HuH-7.5 (cell line): ENCODE results near the gene BPIFB2.
"Not testable (repeated sequence)": the region's sequence is repeated elsewhere in the genome, so short reads cannot be mapped to it uniquely, and the experiment has no call there.

Experiments
- DNase-seq: peaks from one replicate; pipeline ENCODE4 v3.0.0; 2011; ENCODE audit warnings: low spot score

The BPIFB2 gene, protein sequence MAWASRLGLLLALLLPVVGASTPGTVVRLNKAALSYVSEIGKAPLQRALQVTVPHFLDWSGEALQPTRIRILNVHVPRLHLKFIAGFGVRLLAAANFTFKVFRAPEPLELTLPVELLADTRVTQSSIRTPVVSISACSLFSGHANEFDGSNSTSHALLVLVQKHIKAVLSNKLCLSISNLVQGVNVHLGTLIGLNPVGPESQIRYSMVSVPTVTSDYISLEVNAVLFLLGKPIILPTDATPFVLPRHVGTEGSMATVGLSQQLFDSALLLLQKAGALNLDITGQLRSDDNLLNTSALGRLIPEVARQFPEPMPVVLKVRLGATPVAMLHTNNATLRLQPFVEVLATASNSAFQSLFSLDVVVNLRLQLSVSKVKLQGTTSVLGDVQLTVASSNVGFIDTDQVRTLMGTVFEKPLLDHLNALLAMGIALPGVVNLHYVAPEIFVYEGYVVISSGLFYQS

GRCh38 chr20:33007376-33008335, at the start of gene BPIFB2:
TSS of gene BPIFB2 (plus strand) at chr20:33007704. CDS start at chr20:33008575, 871 bp downstream.
- no peak for DNase-seq

DNA sequence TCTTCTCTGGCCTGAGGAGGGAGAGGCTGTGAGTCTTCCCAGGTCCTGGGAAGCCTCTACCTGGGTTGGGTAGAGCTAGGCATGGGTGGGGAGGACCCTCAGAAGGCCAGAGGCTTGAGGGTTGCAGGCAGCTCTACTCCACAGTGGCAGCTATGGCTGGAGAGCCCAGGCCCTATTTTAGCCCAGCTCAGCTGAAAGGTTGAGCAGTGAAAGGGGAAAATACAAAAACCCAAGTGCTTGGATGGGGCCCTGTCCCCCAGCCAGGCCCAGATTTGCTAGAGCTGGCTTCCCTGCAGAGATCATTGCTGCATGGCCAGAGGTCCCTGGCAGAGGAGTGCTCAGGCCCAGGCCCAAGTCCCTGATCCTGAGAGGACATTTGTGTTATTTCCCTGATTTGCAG, 48.9 kb upstream of the BPIFB2 start:
- no peak for DNase-seq

DNA sequence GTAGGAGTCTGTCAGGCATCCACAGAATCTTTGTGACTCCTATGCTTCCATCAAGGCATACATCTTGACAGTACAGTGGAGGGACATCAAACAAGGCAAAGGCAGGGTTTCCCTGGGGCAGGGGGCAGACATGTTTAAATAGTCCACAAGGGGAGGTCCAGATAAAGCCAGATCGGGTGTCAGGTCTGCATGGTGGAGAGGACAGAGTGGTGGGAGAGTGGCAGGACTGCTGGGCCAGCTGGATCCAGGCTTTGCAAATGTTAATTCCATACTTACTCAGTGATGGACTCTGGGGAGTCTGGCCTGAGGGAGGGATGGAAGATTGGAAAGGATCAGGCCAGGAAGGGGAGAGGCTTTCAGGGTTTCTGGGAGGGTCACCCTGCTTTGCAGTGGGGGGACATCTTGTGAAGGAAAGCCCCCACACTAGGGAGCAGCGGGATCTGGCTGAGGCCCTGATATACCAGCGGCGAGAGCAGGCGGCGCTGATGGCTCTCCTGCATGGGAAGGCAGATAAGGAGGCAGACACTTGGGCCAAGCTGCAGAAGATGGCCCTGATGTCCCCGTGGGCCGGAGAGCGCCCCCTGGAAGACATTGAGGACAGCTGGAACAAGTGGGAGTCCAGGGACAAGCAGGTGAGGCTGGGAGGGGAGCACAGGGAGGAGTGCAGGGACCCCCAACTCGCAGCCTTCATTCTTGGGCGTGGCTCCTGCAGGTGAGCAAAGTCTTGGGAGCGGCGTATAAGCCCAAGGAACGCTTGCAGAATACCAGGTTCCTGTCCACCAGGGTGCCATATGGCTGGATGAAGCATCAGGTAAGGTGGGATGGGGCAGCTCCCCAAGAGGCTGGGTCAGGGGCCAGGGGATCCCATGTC, 47.9 kb upstream of the BPIFB2 start:
- no peak for DNase-seq

- no peak for DNase-seq
Observed at GRCh38 chr20:32960222-32960518, 47.3 kb upstream of the BPIFB2 start.

DNA sequence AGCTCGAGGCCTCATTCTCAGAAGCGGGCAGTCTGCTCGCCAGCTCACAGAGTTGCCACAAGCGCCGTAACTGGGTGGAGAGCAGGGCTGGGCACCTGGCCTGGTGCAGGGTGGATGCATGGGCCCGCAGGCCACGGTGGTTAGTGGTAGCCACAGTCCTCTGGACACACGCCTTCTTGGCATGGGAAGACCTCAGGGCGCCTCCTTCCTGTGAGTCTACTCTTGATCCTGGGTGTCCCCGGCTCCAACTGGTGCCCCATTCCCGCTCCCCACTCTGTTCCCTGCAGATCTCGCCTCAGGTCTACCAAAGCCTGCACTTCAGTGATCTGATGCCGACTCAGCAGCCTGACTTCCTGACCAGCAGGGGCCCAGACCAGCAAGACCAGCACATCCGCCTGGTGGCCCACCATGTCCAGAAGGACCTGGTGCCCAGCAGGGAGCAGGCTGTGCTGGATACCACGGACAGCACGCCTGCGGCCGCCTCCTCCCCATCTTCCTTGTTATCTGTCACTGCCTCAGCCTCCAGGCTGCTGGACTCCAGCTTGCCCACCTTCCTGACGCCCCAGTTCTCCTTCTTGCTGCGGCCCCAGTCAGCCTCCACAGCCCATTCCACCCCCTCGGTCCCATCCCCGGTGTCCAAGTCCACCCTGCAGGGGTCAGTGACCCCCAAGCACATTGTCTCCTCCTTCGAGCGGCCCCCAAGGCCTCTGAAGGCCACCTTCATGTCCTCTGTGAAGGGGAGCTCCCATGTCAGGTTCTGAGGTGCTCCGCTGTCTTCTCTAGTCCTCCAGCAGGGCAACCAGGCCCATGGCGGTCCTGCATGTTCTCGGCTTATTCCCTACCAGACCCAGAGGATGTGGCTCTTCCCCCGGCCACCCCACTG, 46.4 kb upstream of the BPIFB2 start:
- no peak for DNase-seq

DNA sequence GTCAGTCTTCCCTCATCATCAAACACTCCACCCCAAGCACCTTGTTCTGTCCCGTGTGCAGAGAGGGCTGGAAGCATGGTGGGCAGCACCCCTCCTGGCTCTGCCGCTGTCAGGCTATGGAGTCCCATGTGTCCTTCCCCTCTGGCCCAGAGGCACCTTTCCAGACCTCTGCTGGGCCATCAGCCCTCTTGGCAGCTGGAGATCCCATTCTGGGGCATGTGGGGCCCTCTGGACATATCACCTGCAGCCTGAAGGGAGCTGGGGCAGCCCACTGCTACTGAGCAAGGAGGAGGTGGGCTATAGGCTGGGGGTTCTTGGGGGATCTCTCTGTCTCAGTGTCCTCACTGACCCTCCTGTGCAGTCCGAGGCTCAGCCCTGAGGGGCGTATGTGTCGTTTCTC, 45.5 kb upstream of the BPIFB2 start:
- no peak for DNase-seq

GRCh38 chr20:32962646-32963045, 44.9 kb upstream of the BPIFB2 start:
- DNase-seq: not testable (repeated sequence)

DNA sequence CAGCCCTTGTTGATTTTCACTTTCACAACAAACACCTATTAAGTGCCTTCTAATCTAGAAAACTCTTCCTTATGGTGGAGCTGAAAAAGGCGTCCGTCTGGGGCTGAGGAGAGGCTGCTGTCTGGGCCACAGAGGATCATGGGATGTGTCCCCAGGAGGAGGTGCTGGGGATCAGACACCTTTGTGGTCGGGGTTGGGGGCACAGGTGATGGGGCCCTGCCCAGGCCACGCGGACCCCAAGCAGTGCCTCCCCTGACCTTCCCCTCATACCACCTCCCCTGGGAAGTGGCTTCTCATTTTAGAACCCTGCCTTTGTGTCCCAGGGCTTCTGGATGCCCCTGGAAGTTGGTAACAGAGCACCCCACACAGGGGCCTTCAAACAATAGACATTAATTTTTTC, 44.3 kb upstream of the BPIFB2 start:
- DNase-seq: no peak

DNA sequence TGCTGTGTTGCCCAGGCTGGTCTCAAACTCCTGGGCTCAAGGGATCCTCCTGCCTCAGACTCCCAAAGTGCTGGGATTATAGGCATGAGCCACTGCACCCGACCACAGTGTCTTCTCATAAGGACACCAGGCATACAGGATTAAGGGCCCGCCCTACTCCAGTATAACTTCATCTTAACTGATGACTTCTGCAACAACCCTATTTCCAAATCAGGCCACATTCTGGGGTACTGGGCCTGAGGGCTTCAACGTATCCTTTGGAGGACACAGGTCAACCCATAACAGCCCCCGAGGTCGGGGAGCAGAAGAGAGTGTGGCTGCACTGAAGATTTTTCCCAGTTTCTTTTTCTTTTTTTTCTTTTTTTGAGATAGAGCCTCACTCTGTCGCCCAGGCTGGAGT, 42.9 kb upstream of the BPIFB2 start:
- DNase-seq: no peak

DNA sequence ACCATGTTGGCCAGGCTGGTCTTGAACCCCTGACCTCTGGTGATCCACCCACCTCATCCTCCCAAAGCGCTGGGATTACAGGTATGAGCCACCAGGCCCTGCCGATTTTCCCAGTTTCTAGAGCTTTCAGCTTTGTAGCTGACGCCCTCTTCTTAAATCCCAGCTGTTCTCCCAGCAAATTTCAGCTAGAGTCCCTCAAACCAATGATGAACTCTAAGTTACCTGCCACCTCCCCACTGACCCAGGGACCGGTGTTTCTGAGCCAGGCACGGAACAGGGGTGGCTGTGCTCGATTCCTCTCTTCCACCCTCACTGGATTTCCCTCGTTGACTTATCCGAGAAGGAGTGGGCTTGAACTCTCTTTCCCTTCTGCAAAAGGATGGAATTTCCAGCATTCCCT, 42.4 kb upstream of the BPIFB2 start:
- no peak for DNase-seq

GRCh38 chr20:32965581-32966373, 41.7 kb upstream of the BPIFB2 start:
- no peak for DNase-seq

- DNase-seq: no peak
Observed at GRCh38 chr20:32966382-32966781, 41.1 kb upstream of the BPIFB2 start.

GRCh38 chr20:32966881-32967781, 40.4 kb upstream of the BPIFB2 start:
- DNase-seq: no peak

DNA sequence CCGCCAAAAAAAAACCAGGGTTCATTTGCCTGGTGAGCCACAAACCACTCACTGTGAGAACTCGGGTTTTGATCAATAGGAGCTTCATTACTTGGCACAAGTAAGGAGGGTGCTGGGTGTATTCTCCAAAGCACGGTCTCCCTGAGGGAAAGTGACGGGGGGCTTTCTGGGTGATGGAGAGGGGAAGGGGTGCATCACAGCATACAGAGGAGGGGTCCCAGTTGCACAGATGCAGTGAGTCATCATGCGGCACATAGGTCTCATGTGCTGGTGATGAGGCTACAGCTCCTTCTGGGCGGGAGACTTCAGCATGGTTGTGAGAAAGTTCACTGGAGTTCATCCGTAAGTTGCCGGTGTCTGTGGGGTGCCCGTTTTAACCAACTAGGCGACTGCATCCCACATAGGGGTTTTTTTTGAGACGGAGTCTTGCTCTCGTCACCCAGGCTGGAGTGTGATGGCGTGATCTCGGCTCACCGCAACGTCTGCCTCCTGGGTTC, 39.5 kb upstream of the BPIFB2 start:
- no peak for DNase-seq

DNA sequence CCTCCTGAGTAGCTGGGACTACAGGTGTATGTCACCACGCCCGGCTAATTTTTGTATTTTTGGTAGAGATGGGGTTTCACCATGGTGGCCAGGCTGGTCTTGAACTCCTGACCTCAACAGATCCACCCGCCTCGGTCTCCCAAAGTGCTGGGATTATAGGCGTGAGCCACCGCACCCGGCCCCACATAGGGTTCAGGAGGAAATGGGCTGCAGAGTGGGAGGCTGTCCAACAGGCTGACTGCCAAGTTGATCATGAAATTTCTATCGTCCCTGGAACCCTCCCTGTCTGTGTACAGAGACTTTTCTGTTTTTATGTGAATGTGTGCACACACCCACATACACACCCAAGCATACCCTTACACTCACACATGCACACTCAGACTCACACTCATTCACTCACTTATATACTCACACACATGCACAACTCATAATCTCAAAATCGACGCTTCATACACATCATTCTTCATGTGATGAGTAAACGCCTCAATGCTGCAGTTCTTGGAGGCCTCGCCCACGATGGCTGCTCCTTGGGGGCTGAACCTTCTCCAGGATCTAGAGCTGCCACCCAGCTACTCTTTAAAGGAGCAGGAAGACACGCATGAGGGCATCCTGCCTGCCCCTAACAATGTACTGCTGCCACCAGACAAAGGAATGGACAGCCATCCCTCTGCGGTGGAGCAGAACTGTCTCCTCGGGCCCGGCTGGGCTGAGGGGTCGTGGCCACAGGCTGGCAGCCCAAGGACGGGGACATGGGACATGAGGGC, 38.8 kb upstream of the BPIFB2 start:
- no peak for DNase-seq

GRCh38 chr20:32969356-32970114, 38.0 kb upstream of the BPIFB2 start:
- no peak for DNase-seq
